ENCODE measurements around the gene GRPEL1.

- TF ChIP-seq CTCF (IDR thresholded peaks at IDR 0.05) (no peak), POLR2A (IDR thresholded peaks at IDR 0.05) (no peak)
Observed at GRCh38 chr4:7024336-7024890, 43.5 kb downstream of the GRPEL1 start.
